NCI-H460 (cell line): ENCODE results near the gene UPK3A. TPM values are rescaled to one million over a fixed set of nuclear protein-coding genes. Genes with fewer than 3 reads are reported as not detected.

ENCODE experiments used
- DNase-seq: peaks from one replicate; pipeline ENCODE4 v3.0.0-alpha.2; 2016; ENCODE audit warnings: low read depth; ENCODE audit errors: extremely low read depth
- total RNA-seq: library from RNA; depleted of rRNA; stranded (reverse); fragments of >200 nt; shearing (Covaris generic); gene quantifications from 2 replicates; pipeline ENCODE4 v1.2.3, GENCODE V29; 2014

UPK3A gene
- total RNA-seq, 1 experiment from 2014 or later, result not detected

- no peak for DNase-seq
Observed at GRCh38 chr22:45308391-45308956, 23.7 kb downstream of the UPK3A start.

- DNase-seq, result no peak
Observed at GRCh38 chr22:45308957-45309421, 24.2 kb downstream of the UPK3A start.

GRCh38 chr22:45309422-45310227 is 24.9 kb downstream of the UPK3A start, which contains the start of gene FAM118A:
Gene FAM118A, plus strand, starts transcription at chr22:45309934. Its CDS starts 12,446 bp downstream, at chr22:45322380.
- peak; percentile 80 for DNase-seq

- no peak for DNase-seq
Observed at GRCh38 chr22:45310331-45310976, 25.7 kb downstream of the UPK3A start.

GRCh38 chr22:45310977-45311531 is 26.3 kb downstream of the UPK3A start:
- no peak for DNase-seq

GRCh38 chr22:45312415-45312814 is 27.7 kb downstream of the UPK3A start:
- DNase-seq, result no peak

GRCh38 chr22:45312856-45313255 is 28.1 kb downstream of the UPK3A start:
- DNase-seq, result no peak

- DNase-seq, result no peak
Observed at GRCh38 chr22:45314054-45314721, 29.4 kb downstream of the UPK3A start.

- DNase-seq, result no peak
Observed at GRCh38 chr22:45314786-45315185, 30.0 kb downstream of the UPK3A start.

- no peak for DNase-seq
Observed at GRCh38 chr22:45316796-45317526, 32.2 kb downstream of the UPK3A start.

GRCh38 chr22:45317551-45318167 is 32.9 kb downstream of the UPK3A start:
- no peak for DNase-seq

- DNase-seq, result no peak
Observed at GRCh38 chr22:45318168-45318557, 33.4 kb downstream of the UPK3A start.

GRCh38 chr22:45318558-45319323 is 34.0 kb downstream of the UPK3A start:
- DNase-seq, result no peak

- no peak for DNase-seq
Observed at GRCh38 chr22:45319324-45319685, 34.6 kb downstream of the UPK3A start.

GRCh38 chr22:45320357-45320976 is 35.7 kb downstream of the UPK3A start:
- no peak for DNase-seq

- DNase-seq, result no peak
Observed at GRCh38 chr22:45321827-45322226, 37.1 kb downstream of the UPK3A start.

- DNase-seq, result no peak
Observed at GRCh38 chr22:45322873-45323525, 38.2 kb downstream of the UPK3A start.

- DNase-seq, result no peak
Observed at GRCh38 chr22:45323695-45324094, 38.9 kb downstream of the UPK3A start.
